H1 (cell line): Measurements from ENCODE around the gene SPATA6L. TPM values are rescaled to one million over a fixed set of nuclear protein-coding genes. Genes with fewer than 3 reads are reported as not detected.

ENCODE experiments used
- CTCF ChIA-PET: fragments of 300-600 bp; sonication (Branson Sonifier 250); formaldehyde crosslinking; loops from one replicate; lab custom pipeline; 2021; ENCODE audit not compliant: partially characterized antibody; lab: Charles Lee
- POLR2A ChIA-PET: fragments of 300-600 bp; sonication (Branson Sonifier 250); formaldehyde crosslinking; loops from one replicate; lab custom pipeline; 2021; ENCODE audit warnings: inconsistent platforms; ENCODE audit not compliant: partially characterized antibody; lab: Charles Lee
- DNase-seq, 2 experiments: peaks; one replicate each; pipeline versions ENCODE4 v3.0.0 to v3.0.0-alpha.2; 2010 to 2022; ENCODE audit warnings: low spot score in 2 of 2, low read depth in 1 of 2, mixed read lengths in 1 of 2
- FAIRE-seq: peaks from 2 replicates; lab custom pipeline; 2011; peaks lifted over from hg19 to GRCh38; lab: Jason Lieb, UNC
- H2AFZ ChIP-seq: 2 replicates; pipeline ENCODE4 v1.8.1; 2012; ENCODE audit warnings: low read length, inconsistent platforms
- H2AK5ac ChIP-seq: 2 replicates; pipeline ENCODE4 v1.6.1; 2013; ENCODE audit warnings: low read depth, low read length
- H2BK120ac ChIP-seq: replicated peaks from 2 replicates; pipeline ENCODE3; 2013; ENCODE audit warnings: low read depth, low read length, inconsistent platforms
- H2BK12ac ChIP-seq: 2 replicates; pipeline ENCODE4 v1.6.1; 2013; ENCODE audit warnings: low read depth, low read length
- H2BK15ac ChIP-seq: 2 replicates; pipeline ENCODE4 v1.6.1; 2013; ENCODE audit warnings: low read length
- H2BK20ac ChIP-seq: 2 replicates; pipeline ENCODE4 v1.6.1; 2013; ENCODE audit warnings: low read length
- H2BK5ac ChIP-seq: 2 replicates; pipeline ENCODE4 v1.6.1; 2013; ENCODE audit warnings: low read depth, low read length
- H3K14ac ChIP-seq: 2 replicates; pipeline ENCODE4 v1.6.1; 2013; ENCODE audit warnings: inconsistent platforms; ENCODE audit not compliant: insufficient read length
- H3K18ac ChIP-seq: 2 replicates; pipeline ENCODE4 v1.6.1; 2013; ENCODE audit warnings: low read length; ENCODE audit errors: extremely low read depth
- H3K23ac ChIP-seq: 2 replicates; pipeline ENCODE4 v1.6.1; 2013; ENCODE audit warnings: inconsistent platforms; ENCODE audit not compliant: insufficient read length
- H3K23me2 ChIP-seq: 2 replicates; pipeline ENCODE4 v1.6.1; 2013; ENCODE audit warnings: low read depth, low read length
- H3K27ac ChIP-seq: 2 replicates; pipeline ENCODE4 v1.6.1; 2011; ENCODE audit warnings: low read depth, low read length, inconsistent platforms
- H3K27me3 ChIP-seq, 4 experiments: replicated peaks in 1 of 4; 1 replicate in 1 of 4; 2 replicates in 3 of 4; pipeline versions ENCODE4 v1.6.1 to v1.8.1; 2011 to 2013; ENCODE audit warnings: low read length in 3 of 4, mild to moderate bottlenecking in 3 of 4, inconsistent platforms in 2 of 4, mixed read lengths in 2 of 4, moderate library complexity in 1 of 4; ENCODE audit not compliant: control insufficient read depth in 3 of 4, insufficient read depth in 3 of 4; ENCODE audit errors: extremely low read depth in 1 of 4
- H3K36me3 ChIP-seq, 4 experiments: 2 replicates each; pipeline versions ENCODE4 v1.6.1 to v1.8.1; 2011 to 2013; ENCODE audit warnings: mild to moderate bottlenecking in 4 of 4, low read length in 3 of 4, moderate library complexity in 2 of 4, control low read depth in 1 of 4, inconsistent platforms in 1 of 4; ENCODE audit not compliant: insufficient read depth in 4 of 4, control insufficient read depth in 2 of 4
- H3K4ac ChIP-seq: replicated peaks from 2 replicates; pipeline ENCODE3; 2013; ENCODE audit warnings: low read length, low read depth, mixed read lengths, inconsistent platforms; ENCODE audit not compliant: insufficient read length
- H3K4me1 ChIP-seq, 4 experiments: replicated peaks in 1 of 4; 1 replicate in 1 of 4; 2 replicates in 3 of 4; pipeline versions ENCODE4 v1.6.1 to v1.8.1; 2011 to 2013; ENCODE audit warnings: low read length in 3 of 4, inconsistent platforms in 2 of 4, mixed read lengths in 1 of 4; ENCODE audit not compliant: insufficient read depth in 4 of 4, control insufficient read depth in 3 of 4
- H3K4me2 ChIP-seq, 2 experiments: 2 replicates each; pipeline versions ENCODE4 v1.6.1 to v1.8.1; 2011 to 2013; ENCODE audit warnings: low read depth in 2 of 2, low read length in 2 of 2, control low read depth in 1 of 2, inconsistent platforms in 1 of 2, mild to moderate bottlenecking in 1 of 2; ENCODE audit not compliant: insufficient read depth in 1 of 2
- H3K4me3 ChIP-seq, 4 experiments: fragments of 200-600, 300-600 bp in 1 of 4; sonication (generic), shearing (Covaris generic), sonication (Bioruptor Twin) in 1 of 4; 2 replicates each; pipeline versions ENCODE4 v1.5.1 to v1.8.1; 2011 to 2016; ENCODE audit warnings: low read length in 4 of 4, low read depth in 3 of 4, control low read depth in 2 of 4, inconsistent platforms in 2 of 4, mild to moderate bottlenecking in 2 of 4, mixed read lengths in 1 of 4, moderate library complexity in 1 of 4; ENCODE audit not compliant: insufficient read depth in 2 of 4; ENCODE audit errors: extremely low read depth in 1 of 4
- H3K56ac ChIP-seq: replicated peaks from 2 replicates; pipeline ENCODE3; 2013; ENCODE audit warnings: low read depth, mild to moderate bottlenecking, mixed read lengths, low read length, inconsistent platforms; ENCODE audit not compliant: insufficient read length
- H3K79me1 ChIP-seq: 2 replicates; pipeline ENCODE4 v1.6.1; 2013; ENCODE audit warnings: low read depth, low read length, control low read depth
- H3K79me2 ChIP-seq, 2 experiments: 2 replicates each; pipeline versions ENCODE4 v1.6.1 to v1.8.1; 2012 to 2013; ENCODE audit warnings: low read length in 2 of 2, mild to moderate bottlenecking in 2 of 2, inconsistent platforms in 1 of 2; ENCODE audit not compliant: insufficient read depth in 2 of 2, control insufficient read depth in 1 of 2
- H3K9ac ChIP-seq, 4 experiments: replicated peaks in 1 of 4; 1 replicate in 1 of 4; 2 replicates in 3 of 4; pipeline versions ENCODE4 v1.6.1 to v1.8.1; 2011 to 2013; ENCODE audit warnings: low read depth in 3 of 4, low read length in 3 of 4, control low read depth in 2 of 4, mild to moderate bottlenecking in 2 of 4, moderate library complexity in 2 of 4, inconsistent platforms in 1 of 4; ENCODE audit errors: extremely low read depth in 1 of 4
- H3K9me3 ChIP-seq, 2 experiments: 2 replicates each; pipeline versions ENCODE4 v1.6.1 to v1.8.1; 2012 to 2013; ENCODE audit warnings: mild to moderate bottlenecking in 2 of 2, moderate library complexity in 2 of 2, control low read depth in 1 of 2, inconsistent platforms in 1 of 2, low read depth in 1 of 2, low read length in 1 of 2, mixed read lengths in 1 of 2; ENCODE audit not compliant: insufficient read depth in 2 of 2
- H4K20me1 ChIP-seq, 2 experiments: replicated peaks in 1 of 2; 2 replicates each; pipeline versions ENCODE3 to v1.8.1; 2011 to 2013; ENCODE audit warnings: inconsistent platforms in 2 of 2, low read length in 2 of 2, mild to moderate bottlenecking in 1 of 2; ENCODE audit not compliant: insufficient read depth in 2 of 2, control insufficient read depth in 1 of 2
- H4K5ac ChIP-seq: 2 replicates; pipeline ENCODE4 v1.6.1; 2013; ENCODE audit warnings: low read length, low read depth, mixed read lengths, inconsistent platforms; ENCODE audit not compliant: insufficient read length
- H4K8ac ChIP-seq: 2 replicates; pipeline ENCODE4 v1.8.0; 2013; ENCODE audit warnings: mild to moderate bottlenecking, moderate library complexity, low read length, inconsistent platforms; ENCODE audit not compliant: insufficient read depth; ENCODE audit errors: extremely low read depth
- H4K91ac ChIP-seq: replicated peaks from 2 replicates; pipeline ENCODE3; 2013; ENCODE audit warnings: low read length, mixed read lengths, inconsistent platforms; ENCODE audit not compliant: insufficient read length
- CEBPB ChIP-seq: IDR thresholded peaks from 2 replicates; pipeline ENCODE4 v1.6.1; 2012; ENCODE audit warnings: low read depth, low read length
- CHD2 ChIP-seq: IDR thresholded peaks from 2 replicates; pipeline ENCODE4 v1.6.1; 2012; ENCODE audit warnings: low read length, improper control_type of control experiment
- WGBS, 2 experiments: shearing (Covaris generic) in 1 of 2; methylation state at CpG; one replicate each; pipeline versions ENCODE4 v1.1.6 to v1.1.7; 2013 to 2015; ENCODE audit warnings: low lambda C conversion rate in 2 of 2, mixed read lengths in 2 of 2, inconsistent platforms in 1 of 2, low coverage in 1 of 2, missing lambda C conversion rate in 1 of 2; ENCODE audit not compliant: insufficient replicate concordance in 2 of 2, insufficient coverage in 1 of 2, insufficient read length in 1 of 2; ENCODE audit errors: extremely low coverage in 1 of 2, missing lambda C conversion rate in 1 of 2; 5-methylcytosine and 5-hydroxymethylcytosine counted together
- polyA plus RNA-seq, 7 experiments: library from polyadenylated mRNA; depleted of rRNA in 3 of 7; stranded (reverse) in 5 of 7; unstranded in 2 of 7; fragments of >200 nt in 5 of 7; fragments of 200-250 nt in 2 of 7; gene quantifications; 1 replicate in 5 of 7; 2 replicates in 1 of 7; 4 replicates in 1 of 7; pipeline versions ENCODE4 v1.2.1 to v1.2.3, GENCODE V29; 2011 to 2013; ENCODE audit warnings: missing spikeins in 2 of 7, mixed read lengths in 2 of 7
- total RNA-seq: library from RNA; stranded (reverse); fragmentation: NEBNext Ultra II Directional; extraction: Animal tissue kit (Norgen Biotek cat#: 25700); gene quantifications from 2 replicates; pipeline ENCODE4 v1.2.1, GENCODE V29; 2021

Gene SPATA6L
- total and polyA plus RNA-seq, 2 of the 8 experiments (the other 6 are each of a cell fraction or from before 2014, with no cell fraction given): 0.57 to 1.1 TPM

DNA sequence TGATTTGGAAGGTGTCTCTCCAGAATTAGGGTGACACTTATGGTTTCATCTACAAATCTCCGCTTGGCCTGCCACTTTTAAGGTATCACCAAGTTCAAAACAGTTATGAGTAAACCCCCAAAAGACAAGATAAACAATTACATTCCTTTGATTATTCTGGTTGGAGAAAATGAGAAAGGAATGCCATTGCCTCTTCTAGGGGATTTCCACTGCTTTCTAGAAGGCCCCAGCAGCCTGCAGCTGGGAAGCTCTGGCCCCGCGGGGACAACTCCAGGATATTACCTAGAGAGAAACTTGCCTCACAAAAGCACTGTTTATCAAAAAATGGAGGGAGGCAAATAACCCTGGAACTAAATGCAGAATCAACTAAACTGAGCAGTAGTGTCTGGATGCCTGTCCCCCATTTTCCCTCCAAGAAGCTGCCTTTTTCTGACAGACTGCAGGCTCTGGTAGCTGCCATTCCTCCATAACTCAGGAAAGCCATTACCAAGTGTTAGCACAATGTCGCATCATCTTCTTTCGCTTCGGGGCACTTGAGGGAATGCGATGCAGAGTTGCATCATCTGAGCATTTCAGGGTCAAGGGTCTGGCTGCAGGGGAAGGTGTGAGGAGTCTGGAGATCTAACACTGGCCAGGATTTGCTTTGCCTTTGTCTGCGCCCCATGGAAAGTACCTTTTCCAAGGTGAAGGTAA is 75.7 kb downstream of the SPATA6L start:
- H3K27ac ChIP-seq: no peak overlapping the region
- no peak for DNase-seq
- H2BK120ac ChIP-seq: no peak overlapping the region
- H3K4ac ChIP-seq: no peak overlapping the region
- H3K23ac ChIP-seq: no peak overlapping the region
- peak overlapping the region; percentile 43; the same call in 1 of the 2 replicates for H2AFZ ChIP-seq
- ChIA-PET POLR2A (interaction anchor here (0.7 kb wide), 1 partner anchor 9 kb away, joined by 3 read pairs; no protein-coding TSS in a partner anchor), CTCF (interaction anchor here (0.8 to 1.6 kb wide), 4 partner anchors 8 to 162 kb away, joined by 3 to 8 read pairs (median 3); no protein-coding TSS in a partner anchor)
- peaks cover 0 to 5% (median 0%) of the 10 kb centered on the region in 4 experiments; a peak in 1 of 7 replicates for H3K4me1 ChIP-seq
- no peak overlapping the region; a peak in 1 of 4 replicates for H3K4me2 ChIP-seq
- no peaks in the 10 kb centered on the region for H3K79me1 ChIP-seq
- no peak for TF ChIP-seq CHD2
- peak; percentile 60; the same call in 1 of the 2 replicates for TF ChIP-seq CEBPB
- H3K14ac ChIP-seq: no peak overlapping the region
- H2BK5ac ChIP-seq: no peak overlapping the region
- no peak overlapping the region for H2BK20ac ChIP-seq
- no peak overlapping the region for H2BK15ac ChIP-seq
- no peak for FAIRE-seq
- H2AK5ac ChIP-seq: no peak overlapping the region
- no peak overlapping the region for H4K5ac ChIP-seq
- no peak overlapping the region for H2BK12ac ChIP-seq
- H3K27me3 ChIP-seq: no peaks in the 10 kb centered on the region
- H3K18ac ChIP-seq: no peak overlapping the region
- H4K20me1 ChIP-seq: no peaks in the 10 kb centered on the region
- H3K23me2 ChIP-seq: no peaks in the 10 kb centered on the region
- H3K4me3 ChIP-seq: no peak overlapping the region
- H3K9ac ChIP-seq: no peak overlapping the region
- WGBS, 2 experiments: 92% methylated on average over 8 of the region's 8 CpGs; no CpG with 5 or more reads in 1 of the 2 experiments
- H3K9me3 ChIP-seq: no peaks in the 10 kb centered on the region
- H3K36me3 ChIP-seq: no peaks in the 10 kb centered on the region
- H4K91ac ChIP-seq: no peak overlapping the region
- H3K56ac ChIP-seq: no peak overlapping the region
- H3K79me2 ChIP-seq: no peaks in the 10 kb centered on the region
- H4K8ac ChIP-seq: no peak overlapping the region
